GM19025 (cell line): ENCODE results near the gene ABCA12.
A peak's percentile ranks its signal among the peaks of the same experiment; 100 is the strongest.

ENCODE experiments used
- ATAC-seq: cut with Tn5 transposase; IDR thresholded peaks from one replicate; pipeline ENCODE4 v1.9.1; 2021; ENCODE audit warnings: mild to moderate bottlenecking, low read depth, moderate library complexity; ENCODE audit not compliant: unreplicated experiment

ABCA12 gene

DNA sequence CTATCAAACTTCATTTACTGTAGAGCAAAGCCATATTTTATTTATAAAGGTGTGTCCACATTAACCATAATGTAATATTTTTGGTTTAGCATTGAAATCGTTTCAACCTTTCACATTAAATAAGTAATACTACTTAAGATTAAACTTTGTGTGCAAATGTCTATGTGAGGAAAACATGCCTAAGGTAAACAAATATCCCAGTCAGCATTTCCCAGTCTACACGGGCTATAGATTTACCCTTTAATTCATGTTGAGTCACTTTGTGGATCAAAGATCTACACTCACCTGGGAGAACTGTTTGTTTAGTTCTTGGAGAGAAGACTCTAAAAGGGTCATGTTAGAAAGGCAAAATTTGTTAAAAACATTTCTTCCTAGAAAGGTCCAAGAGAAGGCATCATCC is 89.1 kb downstream of the ABCA12 start:
- no peak for ATAC-seq

DNA sequence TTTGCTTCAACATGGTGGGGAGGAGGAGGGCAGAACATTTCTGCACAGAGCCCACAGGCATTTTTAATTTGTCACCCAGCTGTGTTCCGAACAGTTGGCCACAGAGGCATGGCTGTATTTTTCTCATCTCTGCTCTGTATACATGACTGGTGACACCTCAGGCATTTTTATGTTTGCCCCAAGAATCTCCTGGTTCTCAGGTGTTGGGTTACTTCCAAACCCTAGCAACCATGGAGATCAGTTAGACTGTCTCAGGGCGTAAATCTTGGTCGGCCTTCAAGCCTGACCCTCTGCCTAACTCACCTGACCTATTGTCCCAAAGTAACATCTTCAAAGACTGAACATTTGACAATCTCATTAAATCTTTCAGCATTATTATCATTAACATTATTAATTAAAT is 100.0 kb downstream of the ABCA12 start:
- ATAC-seq, result no peak

DNA sequence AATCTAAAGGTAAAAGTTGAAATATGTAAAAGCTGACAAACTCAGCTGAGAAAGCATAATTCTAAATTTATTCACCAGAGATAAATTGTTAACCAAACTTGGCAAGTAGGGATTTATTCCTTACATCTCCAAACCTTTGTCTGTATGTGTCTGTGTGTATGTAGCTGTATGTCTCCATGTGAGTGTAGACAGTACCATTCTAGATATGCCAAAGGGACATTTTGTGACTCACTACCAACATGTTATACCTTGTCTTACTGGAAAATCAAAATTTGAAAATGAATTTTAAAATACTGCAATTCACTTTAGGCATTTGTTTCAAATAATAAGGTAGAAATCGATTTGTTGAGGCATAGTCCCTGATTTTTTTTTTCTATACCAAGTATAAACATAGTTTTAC is 102.1 kb downstream of the ABCA12 start:
- ATAC-seq, result no peak

DNA sequence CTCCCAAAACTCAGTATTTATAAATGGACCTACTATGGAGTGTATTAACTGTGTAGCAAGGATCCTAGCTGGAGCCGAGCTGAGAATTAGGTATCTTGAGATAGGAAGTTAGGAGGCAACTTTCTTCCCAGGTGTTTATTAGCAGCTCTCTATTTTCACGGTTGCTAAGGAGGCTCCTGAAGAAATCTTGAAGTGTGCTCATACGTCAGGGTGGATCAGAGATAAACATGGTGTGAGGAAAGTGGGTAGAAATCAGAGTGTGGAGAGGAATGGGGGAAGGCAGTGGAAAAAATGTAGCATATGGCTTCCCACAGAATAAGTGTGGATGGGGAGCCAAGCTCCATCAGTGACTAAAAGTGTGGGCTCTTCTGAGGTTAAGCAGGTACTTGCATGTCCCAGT is 104.3 kb downstream of the ABCA12 start:
- no peak for ATAC-seq

DNA sequence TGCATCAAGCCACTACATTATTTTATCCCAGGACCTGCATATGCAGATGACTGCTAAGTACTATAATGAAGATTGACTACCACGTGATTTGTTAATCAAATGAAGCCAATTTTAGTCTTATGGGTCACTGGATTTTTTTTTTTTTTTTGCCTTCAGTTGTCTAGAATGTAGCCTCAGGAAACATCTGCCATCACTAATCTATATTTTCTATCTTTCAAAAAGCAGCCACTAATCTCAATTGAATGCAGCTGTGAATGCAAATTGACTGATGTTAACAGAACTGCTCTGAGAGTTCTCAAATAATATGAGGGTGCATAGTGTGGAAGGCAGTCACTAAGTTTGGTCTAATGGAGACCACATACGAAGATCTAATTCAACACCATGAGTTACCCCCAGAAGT is 106.3 kb downstream of the ABCA12 start:
- no peak for ATAC-seq

DNA sequence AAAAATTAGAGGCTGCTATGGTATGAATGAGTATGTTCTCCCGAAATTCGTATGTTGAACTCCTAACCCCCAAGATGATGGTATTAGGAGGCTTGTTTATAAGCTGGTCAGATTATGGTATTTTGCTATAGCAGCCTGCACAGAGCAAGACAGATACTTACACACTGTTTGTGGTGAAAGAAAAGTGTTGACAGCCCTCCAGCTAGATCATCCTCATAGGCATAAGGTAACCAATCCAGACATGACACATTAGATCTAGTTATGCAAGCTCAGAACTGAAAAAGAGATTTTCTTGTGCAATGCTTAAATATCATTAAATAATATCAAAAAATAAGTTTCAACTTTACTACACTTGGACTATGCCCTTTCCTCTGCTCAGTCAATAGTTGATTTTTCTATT is 107.1 kb downstream of the ABCA12 start:
- ATAC-seq, result no peak

DNA sequence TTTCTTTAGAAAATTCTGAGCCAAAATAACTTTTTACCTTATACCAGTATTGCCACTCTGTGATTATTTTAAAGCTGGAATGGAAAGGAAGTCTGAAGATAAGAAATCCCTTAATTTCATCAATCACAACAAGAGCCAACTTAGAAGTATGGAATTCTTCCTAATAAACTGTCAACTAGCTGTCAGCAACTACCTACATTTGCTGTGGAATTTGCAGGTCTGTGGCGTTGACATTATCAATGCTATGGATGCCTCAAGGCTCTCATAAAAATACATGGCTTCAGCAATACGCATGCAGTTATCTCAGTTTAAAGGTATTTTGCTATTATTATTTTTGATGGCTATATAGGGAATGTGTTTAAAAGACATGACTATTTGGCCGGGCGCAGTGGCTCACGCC is 108.5 kb downstream of the ABCA12 start:
- no peak for ATAC-seq

DNA sequence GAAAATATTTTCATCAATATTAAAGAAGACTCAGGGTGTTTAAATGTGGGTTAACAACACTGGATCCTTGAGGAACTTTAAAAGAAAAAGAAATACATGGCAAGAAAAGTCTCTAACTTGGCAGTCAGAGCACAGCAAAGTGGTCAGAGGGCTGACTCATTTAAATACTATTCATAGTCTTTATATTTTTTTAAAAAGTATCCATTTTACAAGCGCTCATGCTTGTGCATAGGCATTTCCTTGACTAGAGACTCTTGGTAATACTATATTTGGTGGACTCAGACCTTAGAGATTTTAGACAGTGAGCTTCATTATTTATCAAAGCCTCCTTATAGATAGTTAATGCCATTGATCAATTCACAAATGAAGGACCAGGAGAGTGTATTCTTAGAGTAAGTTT is 110.2 kb downstream of the ABCA12 start:
- no peak for ATAC-seq

DNA sequence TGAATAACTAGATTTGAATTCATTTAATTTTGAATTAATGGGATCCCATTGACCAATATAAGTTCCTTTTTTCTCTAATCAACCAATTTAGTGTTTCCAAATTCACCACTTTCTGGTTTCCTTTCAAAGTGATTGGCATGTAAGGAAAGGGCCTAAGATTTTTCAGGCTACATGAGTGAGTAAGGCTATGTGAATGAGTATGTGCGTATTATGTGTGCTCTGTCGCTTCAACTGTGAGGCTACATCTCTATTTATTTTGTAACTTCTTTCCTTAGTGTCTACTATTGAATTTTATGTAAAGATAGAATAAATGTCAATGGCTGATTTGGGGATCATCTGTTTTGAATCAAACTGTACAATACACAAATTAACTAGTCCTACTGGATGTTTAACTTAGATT is 110.6 kb downstream of the ABCA12 start:
- no peak for ATAC-seq

DNA sequence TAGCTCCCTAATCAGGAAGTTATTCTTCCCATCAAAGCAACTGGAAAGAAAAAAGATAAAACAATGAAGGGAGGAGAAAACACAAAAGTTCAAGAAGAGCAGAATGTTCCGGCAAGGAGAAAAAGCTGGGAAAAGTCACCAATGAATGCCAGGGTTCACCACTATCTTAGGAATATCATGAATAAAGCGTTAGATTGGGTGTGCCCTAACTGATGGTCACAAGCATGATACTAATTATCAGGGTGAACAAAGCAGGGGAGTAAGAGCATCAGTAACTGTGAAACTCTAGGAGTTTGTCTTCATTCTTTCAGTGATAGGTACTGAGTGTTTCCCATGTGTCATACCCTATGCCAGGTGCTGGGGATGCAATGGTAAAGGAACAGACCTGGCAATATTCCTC is 115.5 kb downstream of the ABCA12 start:
- ATAC-seq, result no peak

DNA sequence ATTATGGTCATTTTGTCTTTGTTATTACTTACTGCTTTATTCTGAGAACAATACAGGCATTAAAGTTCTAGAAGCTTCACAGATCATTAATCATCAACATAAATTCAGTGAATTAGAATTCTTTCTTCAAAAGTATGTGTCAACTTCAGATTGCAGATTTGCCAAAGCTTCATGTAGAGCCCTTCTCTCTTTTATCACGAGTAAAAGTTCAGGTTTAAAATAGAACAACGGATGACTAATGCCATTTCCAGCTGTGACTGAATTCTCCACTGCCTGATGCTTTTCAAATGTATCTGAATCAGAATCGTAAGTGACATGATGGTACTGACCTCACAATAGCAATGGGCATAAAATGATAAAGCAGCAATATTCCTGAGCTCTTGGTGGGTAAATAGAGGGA is 116.0 kb downstream of the ABCA12 start:
- ATAC-seq, result no peak

DNA sequence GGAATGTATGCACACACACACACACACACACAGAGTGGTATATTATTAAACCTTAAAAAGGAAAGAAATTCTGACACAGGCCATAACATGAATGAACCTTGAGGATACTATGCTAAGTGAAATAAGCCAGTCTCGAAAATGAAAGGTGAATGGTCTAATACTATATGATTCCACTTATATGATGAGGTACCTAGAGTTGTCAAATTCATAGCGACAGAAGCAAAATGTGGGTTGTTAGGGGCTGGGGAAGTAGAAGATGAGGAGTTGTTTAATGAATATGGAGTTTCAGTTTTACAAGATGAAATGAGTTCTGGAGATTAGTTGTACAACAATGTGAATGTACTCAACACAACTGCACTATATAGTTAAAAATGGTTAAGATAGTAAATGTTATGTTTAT is 118.1 kb downstream of the ABCA12 start:
- peak; percentile 43 for ATAC-seq

DNA sequence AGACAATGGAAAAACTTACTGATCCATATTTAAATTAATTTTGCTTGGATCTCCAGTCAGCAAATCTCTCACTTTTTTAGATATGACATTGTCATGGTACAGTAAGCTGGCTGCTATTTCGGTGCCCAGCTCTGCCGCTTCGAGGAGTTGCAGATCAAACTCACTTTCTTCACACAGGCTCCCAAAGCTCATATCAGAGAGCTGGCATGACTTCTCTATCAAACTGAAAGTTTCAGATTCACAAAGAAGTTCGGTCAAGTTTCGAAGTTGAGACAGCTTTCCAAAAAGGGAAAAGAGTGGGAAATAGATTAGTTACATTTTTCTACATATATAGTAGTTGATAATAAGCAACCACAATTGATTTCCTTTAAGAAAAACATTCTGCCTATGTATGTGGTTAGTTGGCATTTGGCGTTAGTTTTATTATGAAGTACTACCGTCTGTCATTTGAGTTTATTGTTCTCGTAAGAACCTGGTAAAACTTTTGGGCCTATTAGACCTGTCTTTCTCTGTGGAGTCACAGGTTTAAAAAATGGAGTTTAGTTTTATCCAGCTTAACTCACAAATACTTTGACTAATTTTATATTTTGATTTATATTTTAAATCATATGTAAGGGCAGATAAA is 118.8 kb downstream of the ABCA12 start:
- ATAC-seq, result no peak

DNA sequence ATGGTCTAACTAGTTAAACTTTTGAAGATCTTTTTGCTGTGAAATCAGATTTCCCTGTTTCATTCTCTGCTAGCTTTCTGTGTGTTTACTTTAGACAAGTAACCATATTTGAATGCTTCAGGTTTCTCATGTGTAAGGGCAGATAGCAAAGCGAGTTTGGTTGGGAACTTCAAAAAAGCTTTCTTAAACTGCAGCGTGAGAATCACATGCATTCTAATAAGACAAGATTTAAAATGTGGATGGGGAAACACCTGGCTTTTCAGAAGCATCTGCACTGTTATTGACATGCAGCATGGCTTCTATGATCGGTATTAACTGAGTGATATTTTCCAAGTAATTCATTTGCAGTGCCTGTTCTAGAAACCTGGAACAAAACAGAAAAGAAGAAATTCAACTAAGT is 119.3 kb downstream of the ABCA12 start:
- ATAC-seq, result no peak

DNA sequence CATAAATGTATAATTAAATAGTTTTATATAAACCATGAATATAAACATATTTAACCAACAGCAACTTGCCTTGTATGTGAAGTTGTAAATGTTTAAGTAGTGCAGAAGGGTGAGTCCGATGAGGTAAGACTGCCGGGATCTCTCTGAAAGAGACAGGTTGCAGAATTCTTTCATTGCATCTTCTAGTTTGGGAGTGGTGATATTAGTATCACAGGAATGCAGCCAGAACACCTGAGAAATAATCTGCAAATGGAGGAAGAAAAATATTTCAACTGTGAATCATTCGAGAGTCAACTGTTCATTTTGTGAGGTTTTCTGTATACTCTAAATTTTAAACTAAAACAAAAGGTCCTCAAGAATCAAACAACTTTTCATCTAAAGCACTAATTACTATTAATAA is 123.0 kb downstream of the ABCA12 start:
- no peak for ATAC-seq

DNA sequence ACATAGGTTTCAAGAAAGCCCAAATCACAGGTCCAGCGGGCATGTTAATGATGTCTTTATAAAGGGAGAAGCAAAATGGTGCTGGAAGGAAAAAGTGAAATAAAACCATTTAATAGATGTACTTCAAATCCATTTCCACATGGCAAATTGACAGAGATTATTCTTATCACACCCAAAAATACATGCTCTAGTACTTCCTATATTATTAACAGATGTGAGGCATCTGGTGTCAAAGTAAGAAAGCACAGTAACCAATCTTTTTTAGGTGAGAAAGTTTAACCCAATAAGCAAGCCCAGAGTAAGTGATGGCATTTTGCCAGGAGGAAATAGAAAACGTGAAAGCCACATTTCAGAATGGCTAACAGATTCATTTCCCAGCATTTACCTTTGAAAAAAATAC is 128.0 kb downstream of the ABCA12 start:
- no peak for ATAC-seq

DNA sequence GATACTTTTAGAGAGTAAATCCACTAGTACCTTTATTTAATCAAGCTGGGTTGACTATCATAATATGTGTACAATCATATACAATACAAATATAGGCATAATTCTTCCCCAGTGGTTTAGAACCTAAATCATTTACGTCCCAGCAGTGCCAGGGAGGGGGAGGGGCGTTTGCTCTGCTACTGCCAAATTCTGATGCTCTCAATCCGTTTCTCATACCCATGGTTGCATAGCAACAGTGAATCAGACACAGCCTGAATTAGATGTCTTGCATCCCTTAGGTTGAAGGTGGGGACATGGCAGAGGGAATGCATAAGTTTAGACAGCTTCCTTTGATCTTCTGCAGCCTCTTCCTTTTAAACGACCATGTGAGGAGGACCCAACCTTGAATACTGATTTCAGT is 135.4 kb downstream of the ABCA12 start:
- no peak for ATAC-seq

DNA sequence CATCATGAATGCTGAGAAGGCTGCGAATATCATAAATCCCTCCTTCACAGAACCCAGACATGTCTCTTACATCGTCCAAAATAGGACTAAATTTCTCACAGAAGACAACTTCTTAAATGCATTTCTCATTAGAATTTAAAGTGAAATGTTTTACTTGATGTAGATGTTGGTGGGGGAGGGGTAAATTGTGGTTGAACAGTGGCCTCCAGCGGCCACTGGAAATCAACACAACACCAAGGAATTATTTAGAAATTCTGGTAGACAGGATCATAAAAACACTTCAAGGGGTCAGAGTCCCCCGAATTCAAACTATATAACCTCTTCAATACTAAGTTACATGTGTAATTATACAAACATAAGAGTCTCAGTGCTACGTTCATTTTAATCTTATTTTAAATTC is 135.9 kb downstream of the ABCA12 start:
- no peak for ATAC-seq

DNA sequence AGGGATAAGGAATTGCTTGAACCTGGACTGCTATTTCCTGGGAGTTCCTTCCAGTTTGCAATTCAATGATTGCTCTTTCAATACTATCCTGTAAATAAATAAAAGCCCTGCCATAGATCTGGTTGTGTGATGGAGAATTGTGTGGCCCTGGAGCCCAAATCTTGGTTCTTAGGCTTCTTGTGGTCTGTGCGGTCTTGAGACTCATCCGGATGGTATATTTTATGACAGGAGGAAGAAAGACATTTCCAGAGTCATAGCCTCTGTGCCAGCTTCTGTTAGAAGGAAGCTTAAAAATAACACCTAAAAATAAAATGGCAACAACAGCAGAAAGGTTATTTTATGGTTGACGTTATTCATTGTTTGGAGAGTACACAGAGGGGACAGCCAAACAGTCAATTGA is 137.7 kb downstream of the ABCA12 start:
- ATAC-seq, result no peak

DNA sequence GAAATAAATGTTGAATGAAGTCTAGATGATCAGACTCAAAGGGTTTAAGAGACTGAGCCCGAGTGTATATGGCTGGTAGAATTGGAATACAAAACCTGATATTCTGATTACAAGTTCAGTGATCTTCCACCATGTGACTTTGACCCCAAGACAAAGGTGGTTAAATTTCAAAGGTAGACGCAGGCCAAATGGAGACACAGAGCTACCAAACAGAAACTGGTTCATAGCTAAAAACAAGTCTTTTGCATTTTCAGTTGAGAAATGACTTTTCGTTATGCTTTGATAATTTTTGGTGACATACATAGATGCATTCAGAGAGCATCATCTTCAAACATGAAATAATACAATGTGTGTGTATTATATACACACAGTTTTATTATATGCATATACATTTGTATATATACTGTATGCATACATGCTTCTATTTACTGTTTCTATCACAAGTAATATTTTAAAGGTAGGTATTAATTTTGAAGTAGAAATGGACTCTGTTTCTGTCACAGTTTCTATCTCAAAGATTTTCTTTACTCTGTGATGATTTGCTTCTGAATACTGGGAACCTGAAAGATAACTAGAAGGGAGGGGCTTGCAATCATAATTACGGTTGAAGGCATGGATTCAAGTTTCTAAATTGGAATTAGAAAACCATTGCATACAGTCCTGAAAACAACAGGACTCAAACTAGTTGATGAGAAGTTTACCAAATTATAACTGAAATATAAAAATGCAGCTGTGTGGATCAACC is 142.3 kb downstream of the ABCA12 start:
- ATAC-seq, result peak; percentile 89

DNA sequence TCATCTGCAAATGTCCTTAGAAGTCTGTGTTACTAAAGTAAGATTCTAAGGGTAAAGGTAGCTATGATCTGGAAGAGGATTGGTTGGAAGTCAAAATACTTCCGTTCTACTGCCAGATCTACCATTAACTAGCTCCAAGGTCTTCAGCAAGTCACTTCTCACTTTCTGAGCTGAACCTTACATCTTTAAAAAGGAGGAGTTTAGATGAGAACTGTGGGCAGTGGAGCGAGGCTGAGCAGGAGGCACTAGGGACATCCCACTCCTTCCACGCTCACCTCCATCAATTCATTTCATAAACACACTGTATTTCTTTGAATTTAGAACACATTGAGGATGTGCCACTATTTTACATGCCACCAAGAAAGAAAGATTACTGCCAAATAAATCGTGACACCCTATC is 143.0 kb downstream of the ABCA12 start:
- ATAC-seq, result peak; percentile 50

DNA sequence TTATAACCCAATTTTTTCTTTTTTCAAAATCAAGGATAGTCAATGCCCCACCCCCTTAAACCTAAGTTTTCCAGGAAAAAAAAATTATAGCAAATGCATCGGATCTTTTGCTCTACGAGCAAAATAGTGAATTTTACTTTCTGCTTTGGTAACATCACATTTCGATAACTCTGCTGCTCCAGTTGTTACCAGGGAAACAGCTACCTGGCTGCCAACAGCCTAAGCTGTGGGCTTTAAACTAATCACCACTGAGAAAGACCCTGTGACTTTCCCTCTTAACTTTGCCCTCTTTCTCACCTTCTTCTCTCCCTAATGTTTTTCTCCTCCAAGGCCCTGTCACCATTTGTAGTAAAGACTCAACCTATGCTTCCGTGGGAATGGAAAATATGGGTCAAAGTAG is 145.5 kb downstream of the ABCA12 start:
- ATAC-seq, result no peak

DNA sequence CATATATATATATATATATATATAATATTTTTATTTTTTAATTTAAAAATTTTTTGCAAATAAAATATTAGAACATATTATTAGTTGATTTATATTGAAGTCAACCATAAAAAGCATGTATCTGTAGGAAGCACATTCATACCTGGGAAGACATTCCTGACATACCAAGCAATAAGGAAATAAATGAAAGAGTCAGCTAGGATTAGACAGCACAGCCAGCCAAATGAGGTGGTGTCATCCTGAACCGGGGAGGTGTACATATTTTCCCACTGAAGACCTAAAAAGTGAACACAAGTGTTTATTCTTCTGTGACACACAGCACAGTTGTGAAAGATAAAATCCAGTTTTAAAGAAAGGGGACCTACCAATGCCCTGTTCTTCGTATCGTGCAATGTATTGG is 149.2 kb downstream of the ABCA12 start:
- no peak for ATAC-seq
